ENCODE results near the gene APBA1. TPM values are rescaled to one million over a fixed set of nuclear protein-coding genes. Genes with fewer than 3 reads are reported as not detected.

The APBA1 gene
- total RNA-seq, 1 donor = 11.2 TPM

GRCh38 chr9:69461103-69461887 is 210.9 kb downstream of the APBA1 start:
- H3K4me3 ChIP-seq (ENCODE audit: low read depth, low read length) = no peak overlapping the region
- TF ChIP-seq, protein P1, sequence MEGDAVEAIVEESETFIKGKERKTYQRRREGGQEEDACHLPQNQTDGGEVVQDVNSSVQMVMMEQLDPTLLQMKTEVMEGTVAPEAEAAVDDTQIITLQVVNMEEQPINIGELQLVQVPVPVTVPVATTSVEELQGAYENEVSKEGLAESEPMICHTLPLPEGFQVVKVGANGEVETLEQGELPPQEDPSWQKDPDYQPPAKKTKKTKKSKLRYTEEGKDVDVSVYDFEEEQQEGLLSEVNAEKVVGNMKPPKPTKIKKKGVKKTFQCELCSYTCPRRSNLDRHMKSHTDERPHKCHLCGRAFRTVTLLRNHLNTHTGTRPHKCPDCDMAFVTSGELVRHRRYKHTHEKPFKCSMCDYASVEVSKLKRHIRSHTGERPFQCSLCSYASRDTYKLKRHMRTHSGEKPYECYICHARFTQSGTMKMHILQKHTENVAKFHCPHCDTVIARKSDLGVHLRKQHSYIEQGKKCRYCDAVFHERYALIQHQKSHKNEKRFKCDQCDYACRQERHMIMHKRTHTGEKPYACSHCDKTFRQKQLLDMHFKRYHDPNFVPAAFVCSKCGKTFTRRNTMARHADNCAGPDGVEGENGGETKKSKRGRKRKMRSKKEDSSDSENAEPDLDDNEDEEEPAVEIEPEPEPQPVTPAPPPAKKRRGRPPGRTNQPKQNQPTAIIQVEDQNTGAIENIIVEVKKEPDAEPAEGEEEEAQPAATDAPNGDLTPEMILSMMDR (IDR thresholded peaks at IDR 0.05; ENCODE audit: insufficient read depth, low read depth, low read length) = no peak
- no peak for DNase-seq (ENCODE audit: low read depth)

GRCh38 chr9:69460012-69460411 is 212.2 kb downstream of the APBA1 start:
- no peak overlapping the region for H3K4me3 ChIP-seq (ENCODE audit: low read depth, low read length)
- DNase-seq (ENCODE audit: low read depth) = no peak
- TF ChIP-seq, protein P1 (IDR thresholded peaks at IDR 0.05; ENCODE audit: insufficient read depth, low read depth, low read length) = no peak

- TF ChIP-seq, protein P1 (IDR thresholded peaks at IDR 0.05; ENCODE audit: insufficient read depth, low read depth, low read length) = no peak
- no peak for DNase-seq (ENCODE audit: low read depth)
- H3K4me3 ChIP-seq (ENCODE audit: low read depth, low read length) = no peak overlapping the region
Measured at GRCh38 chr9:69458176-69458575, 214.0 kb downstream of the APBA1 start.

- TF ChIP-seq, protein P1 (IDR thresholded peaks at IDR 0.05; ENCODE audit: insufficient read depth, low read depth, low read length) = no peak
- no peak for DNase-seq (ENCODE audit: low read depth)
- H3K4me3 ChIP-seq (ENCODE audit: low read depth, low read length) = no peak overlapping the region
Measured at GRCh38 chr9:69456201-69456600, 216.0 kb downstream of the APBA1 start.

GRCh38 chr9:69455311-69455710 is 216.9 kb downstream of the APBA1 start:
- TF ChIP-seq, protein P1 (IDR thresholded peaks at IDR 0.05; ENCODE audit: insufficient read depth, low read depth, low read length) = no peak
- no peak for DNase-seq (ENCODE audit: low read depth)
- H3K4me3 ChIP-seq (ENCODE audit: low read depth, low read length) = no peak overlapping the region

DNA sequence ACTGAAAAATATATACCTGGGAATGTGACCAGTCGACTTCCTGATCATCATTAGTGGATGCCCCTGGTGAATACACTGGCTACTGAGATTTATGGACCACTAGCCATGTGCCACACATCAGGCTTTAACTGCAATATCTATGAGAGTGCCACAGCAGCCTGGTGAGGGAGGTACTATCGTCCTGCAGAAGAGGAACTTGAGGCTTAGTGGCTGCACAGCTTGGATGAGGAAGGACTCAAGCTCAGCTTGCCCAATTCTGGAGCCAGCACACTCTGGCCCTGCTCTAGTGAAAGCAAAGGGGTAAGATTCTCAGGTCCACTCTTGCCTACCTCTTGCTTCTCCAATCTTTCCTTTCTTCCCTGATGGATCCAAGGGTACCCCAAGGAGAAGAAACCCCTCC is 217.8 kb downstream of the APBA1 start:
- DNase-seq (ENCODE audit: low read depth) = no peak
- no peak overlapping the region for H3K4me3 ChIP-seq (ENCODE audit: low read depth, low read length)
- TF ChIP-seq, protein P1 (IDR thresholded peaks at IDR 0.05; ENCODE audit: insufficient read depth, low read depth, low read length) = no peak

DNA sequence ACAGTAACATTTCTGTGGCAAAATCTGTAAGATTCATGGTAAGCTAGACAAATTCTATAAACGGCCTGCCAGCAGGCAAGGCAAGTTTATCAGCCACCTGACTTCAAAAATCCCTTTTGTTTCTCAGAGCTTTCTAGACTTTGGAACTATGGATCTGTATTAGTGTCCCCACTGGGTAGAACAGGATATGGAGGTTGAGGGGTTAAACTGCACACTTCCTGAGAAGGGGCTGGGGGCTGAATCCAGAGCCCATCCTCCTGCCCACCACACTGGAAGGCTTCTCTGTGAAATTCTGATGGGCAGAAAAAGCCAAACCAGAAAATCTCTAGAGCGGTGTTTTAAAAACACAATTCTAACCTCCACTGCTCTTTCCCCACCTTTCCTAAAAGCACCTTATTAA is 218.4 kb downstream of the APBA1 start:
- H3K4me3 ChIP-seq (ENCODE audit: low read depth, low read length) = no peak overlapping the region
- TF ChIP-seq, protein P1 (IDR thresholded peaks at IDR 0.05; ENCODE audit: insufficient read depth, low read depth, low read length) = no peak

More for the DNA sequence above, 218.4 kb downstream of the APBA1 start:
- DNase-seq (ENCODE audit: low read depth) = no peak
